DMS79 treated with DMSO at 0.1 percent for 48 hours (cell line): ENCODE data around the gene BRINP1.

Source experiments
- DNase-seq: peaks from one replicate; lab custom pipeline; 2025; lab: John Stamatoyannopoulos, UW

Gene BRINP1

DNA sequence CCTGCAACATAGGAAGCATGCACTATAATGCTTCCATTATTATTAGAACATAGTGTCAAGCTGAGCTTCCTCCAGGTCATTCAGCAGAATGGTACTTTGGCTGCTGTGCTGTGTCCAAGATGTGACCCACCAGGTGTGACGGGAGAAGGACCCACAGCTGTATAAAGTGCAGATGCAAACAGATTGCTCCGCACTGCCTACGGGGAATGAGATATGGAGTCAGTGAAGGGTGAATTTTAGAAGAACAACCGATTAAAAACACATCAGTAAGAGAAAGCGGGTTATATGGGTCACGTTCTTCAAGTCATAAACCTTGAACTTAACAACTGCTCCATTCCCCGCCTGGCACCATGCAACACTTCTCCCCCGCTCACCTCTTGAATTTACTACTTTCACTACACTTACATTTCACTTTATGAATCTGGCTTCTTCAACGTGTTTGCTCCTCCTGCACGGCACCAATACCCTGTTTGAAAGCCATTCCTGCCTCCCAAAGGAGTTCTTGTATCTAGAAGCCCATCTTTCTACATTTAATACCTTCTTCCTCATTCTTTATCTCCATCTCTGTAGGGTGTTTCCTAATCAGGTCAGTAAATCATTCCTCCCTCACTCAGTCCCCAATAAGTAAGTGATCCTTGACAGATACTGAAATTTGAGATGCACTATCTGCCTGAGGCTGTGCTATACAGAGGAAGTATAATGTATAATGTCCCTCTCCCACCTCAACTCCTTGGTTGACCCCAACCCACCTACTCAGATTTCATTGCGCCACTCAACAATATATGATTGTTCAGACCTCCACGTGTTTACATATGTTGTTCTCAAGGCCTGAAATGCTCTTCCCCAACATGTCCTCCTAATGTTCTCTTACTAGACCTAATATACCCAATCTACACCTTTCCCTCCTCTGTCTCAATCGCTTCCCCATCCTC lies 25.9 kb downstream of the BRINP1 start:
- DNase-seq = no peak

DNA sequence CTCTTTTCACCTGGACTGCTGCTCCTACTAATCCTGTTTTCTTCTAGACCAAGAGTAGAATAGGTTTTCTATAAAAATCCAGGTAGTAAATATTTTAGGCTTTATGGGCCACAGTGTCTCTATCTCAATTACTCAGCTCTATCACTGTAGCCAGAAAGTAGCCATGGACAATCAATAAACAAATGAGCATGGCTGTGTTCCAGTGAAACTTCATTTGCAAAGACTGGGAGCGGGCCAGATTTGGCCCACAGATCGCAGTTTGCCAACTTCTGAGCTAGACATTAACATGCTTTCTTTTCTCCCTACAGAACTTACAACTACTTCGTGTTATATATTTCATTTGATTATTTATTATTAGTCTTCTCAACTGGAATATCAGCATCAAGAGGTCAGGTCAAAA lies 30.2 kb downstream of the BRINP1 start:
- DNase-seq = no peak

DNA sequence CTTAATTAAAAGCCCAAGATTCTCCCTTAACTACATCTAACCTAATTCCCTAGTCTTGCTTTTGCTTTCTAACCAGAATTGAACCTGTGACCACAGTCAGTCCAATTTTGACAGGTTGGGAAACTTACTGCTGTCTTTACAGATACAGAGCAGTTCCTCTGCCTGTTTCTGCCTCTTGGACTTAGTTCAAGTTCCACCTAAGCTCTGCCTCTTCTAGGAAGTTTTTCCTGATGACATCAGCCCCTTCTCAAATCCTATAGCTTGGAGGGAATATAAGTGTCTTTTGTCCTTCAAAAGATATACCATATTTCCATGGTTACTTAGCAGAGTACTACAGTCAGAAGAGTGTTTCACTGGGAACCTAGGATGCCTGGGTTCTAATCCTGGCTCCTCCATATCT lies 31.7 kb downstream of the BRINP1 start:
- no peak for DNase-seq

DNA sequence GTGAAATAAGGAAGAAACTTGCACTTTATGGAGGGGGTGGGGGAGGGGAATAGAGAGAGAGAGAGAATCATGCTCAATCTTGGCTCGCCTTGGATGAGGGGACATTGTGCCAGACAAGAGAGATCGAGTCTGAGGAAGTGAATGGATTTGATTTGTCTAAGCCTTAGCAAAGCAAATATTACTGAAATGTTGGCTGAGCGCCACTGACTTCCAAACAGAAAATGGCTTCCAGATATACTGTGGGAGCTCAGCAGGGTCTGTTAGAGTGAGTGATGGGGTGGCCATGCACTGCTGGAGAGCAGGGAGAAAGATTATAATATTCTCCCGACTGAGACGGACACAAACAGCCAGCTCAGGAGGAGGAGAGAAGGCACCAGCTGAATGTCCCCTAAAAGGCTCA lies 34.5 kb downstream of the BRINP1 start:
- no peak for DNase-seq

DNA sequence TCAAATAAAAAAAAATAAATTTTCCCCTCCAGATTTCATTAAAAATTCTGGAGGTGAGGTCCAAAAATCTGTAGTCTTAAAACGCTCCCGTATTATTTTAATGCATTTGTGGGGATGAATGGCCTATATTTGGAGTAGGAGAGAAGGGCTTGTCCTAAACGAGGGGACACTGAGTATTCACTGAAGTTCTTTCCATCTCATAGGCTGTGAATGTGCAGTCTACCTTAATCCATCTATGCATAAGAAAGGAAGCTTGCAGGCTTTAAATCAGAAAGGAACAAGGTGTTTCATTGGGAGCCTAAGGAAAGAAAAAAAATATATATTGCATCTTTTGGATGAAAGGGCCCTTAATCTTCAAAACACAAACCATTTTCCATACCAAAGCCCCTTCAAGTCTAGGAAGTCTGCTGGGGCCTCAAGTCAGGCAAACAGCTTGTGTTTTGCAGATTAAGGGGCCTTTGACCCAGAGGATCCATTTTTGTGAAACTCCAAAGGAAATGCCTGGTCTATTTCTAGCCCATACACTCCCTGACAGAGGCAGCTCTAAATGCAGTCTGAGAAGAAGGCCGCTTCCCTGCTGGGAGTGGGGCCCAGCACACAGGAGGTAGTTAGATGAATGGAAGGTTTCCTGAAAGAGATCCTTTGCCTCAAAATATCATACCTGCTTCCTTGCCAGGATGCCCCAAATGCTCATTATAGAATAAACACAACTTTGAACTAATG lies 35.6 kb downstream of the BRINP1 start:
- DNase-seq = no peak

DNA sequence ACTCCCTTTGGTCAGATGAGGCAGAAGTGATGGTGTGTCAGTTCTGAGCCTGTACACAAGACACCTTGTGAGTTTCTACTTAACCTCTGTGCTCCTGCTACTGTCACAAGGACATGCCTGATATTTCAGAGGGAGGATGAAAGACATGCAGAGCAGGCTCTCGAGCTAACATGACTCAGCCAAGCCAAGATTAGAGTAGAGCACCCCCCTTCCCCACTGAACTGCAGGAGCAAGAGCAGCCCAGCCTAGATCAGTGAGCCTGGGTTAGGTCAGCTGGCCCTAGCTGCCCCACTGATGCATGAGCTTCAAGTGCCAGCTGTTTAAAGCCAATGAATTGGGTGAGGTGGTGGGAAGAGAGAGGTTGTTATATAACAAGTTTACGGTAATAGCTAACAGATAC lies 36.7 kb downstream of the BRINP1 start:
- DNase-seq = no peak

DNA sequence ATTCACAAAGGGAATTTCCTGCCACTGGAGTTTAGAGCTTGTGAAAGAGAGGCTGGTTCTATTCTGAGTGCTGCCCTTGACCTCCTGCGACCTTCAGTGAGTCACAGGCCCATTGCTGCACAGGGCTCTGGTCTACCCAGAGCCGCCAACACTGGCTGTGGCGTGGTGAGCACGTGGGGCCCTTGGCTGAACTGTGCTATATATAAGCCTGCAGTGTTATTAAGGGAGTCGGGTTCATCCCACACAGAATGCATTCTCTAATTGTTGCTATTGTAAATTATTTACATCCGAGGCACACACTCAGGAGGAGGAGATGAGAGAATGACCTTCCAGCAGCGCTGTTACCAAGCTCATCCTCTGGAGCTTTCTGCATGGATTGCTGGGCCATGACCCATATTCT lies 47.1 kb downstream of the BRINP1 start:
- no peak for DNase-seq

DNA sequence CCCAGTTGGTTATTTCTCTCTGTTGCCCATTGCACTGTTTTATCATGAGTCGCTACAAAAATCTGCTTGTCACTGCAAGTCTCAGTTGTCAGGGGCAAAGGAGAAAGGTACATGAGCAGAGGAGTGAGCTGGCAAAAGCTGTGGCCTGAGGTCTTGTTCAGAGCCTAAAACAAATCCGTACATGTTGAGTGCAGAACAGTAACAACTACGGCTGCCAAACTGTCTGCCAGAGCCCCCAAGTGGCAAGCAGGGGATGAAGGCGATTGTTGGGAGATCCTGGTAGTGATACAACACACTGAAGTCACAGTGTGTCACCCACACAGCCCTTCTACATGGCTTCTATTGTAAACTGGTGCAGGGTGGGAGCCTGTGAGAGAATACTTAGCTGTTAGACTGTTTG lies 50.9 kb downstream of the BRINP1 start:
- no peak for DNase-seq

DNA sequence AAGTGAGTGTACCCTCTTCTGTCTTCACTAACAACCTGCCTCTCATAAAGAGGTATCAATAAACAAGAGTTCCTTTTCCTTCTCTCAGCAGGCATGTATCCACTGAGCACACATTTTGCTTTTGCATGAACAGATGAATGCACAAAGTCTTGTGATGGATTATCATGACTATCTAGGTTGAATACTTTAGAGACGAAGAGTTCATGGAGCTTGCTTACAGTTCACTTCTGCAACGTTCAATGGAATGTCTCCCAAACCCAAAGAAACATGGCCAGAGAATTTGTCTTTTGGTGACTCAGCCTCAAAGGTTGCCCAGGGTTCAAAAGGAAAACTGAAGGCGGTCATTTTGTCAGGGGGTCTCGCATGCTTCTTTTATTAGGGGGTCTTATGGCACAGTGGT lies 55.4 kb downstream of the BRINP1 start:
- no peak for DNase-seq

DNA sequence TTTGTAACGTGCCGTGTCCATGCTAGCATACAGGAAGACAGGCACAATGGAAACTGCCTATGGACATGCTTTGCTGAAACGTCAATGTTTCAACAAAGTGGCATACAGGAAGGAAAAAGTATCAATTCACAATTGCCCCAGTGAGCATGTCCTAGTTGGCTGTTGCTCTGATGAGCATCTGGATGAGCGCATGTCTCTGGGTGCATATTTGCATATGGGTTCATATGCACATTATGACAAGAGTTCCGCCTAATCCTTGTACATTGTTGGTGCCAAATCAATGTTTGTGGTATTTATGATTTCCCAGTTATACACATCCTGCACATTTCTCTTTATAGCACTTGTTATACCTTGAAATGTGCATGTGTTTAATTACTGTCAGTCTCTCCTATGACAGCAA lies 58.5 kb downstream of the BRINP1 start:
- no peak for DNase-seq

DNA sequence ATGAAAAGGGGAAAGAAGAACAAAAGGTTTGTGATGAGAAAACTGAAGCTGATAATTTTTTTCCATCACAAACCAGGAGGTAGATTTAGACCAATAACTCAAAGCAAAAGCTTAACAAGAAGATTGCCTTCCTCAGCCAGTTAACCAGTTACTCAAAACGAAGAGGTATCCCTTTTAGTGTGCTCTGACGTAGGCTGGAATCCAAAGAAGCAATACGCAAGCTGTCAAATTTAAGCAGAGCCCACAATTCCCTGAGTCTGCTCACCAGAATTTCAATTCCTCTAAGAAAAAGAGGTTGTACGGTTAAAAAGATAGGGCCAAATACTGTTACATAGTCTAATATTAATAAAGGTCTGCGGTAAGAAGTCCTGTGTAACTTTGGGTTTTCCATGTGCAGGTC lies 61.8 kb downstream of the BRINP1 start:
- DNase-seq = no peak

DNA sequence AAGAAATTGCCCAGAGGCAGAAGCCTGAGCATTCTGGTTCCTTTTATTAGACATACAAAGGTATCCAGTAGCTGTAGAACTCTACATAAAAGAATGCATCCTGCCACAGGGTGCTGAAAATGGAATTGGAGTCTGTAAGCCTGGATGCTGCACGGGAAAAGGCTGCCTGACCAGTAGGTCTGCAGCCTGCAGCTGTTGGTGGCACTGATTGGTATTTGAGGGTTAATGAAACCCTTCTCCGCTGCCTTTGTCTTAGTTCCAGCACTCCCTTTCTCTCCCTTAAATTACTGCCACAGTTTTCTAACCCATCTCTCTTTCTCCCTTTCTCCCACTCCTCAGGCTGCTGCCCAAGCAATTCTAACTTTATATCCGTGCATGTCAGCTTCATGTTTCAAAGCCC lies 64.7 kb downstream of the BRINP1 start:
- no peak for DNase-seq

DNA sequence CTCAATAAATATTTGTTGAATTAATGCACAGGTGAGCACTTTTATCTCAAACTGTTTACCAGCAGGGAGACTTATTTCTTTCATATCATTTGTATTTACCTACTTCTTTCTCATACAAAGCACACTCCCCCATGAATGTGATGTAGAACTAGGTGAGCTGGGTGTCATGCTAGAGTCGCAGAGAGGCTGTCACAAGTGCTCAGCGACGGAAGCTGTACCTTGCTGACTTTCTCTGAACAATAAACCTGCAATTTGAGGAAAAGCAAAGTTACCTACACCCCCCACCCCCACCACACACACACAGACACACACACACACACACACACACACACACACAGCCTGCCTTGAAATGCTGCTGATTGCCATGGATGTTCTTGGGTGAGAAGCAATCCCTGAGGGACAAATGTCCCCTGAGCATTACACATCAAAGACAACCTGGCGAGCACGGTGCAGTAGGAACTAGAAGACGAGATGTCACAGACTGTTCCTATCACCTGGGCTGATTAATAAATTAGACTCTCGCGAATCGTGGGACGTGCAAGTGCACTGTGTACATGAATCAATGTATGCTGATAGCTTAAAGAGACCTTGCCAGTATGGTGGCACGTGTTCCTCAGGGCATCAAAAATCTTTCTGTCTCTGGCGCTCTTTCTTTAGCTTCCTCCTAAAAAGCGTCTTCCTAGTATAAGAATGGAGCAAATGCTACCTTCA lies 66.1 kb downstream of the BRINP1 start:
- DNase-seq = no peak

DNA sequence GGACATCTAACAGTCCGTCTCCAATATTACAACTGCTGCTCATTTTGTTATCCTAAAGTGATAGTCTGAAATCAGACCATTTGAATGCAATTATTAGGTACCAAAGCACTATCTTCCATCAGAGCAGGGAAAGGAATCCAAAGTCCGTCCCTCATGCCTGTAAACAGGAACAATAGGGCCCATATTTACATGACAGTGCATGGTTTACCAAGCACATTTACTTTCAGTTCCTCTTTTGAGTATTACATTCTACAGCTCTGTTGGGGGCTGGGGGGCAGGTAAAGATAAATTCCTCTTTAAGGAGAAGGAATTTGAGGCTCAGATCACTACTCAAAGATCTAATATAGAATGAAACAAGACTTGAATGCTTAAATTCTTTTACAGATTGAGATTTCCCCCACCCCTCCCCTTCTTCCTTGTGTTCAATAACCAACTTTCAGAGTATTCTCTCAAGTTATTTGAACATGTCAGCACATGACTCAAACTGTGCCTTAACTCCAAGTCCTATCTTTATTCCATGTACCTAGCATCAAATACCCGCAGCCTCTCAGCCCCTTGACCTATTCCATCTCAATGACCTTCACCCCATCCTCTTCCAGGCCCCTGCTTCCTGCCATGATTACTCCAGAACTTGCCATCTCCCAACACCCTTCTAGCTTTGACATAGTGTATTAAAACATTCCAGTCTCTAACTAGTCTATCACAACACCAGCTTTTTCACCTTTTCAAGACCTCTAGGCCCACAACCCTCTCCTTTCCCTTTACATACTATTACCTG lies 71.0 kb downstream of the BRINP1 start:
- DNase-seq = no peak

DNA sequence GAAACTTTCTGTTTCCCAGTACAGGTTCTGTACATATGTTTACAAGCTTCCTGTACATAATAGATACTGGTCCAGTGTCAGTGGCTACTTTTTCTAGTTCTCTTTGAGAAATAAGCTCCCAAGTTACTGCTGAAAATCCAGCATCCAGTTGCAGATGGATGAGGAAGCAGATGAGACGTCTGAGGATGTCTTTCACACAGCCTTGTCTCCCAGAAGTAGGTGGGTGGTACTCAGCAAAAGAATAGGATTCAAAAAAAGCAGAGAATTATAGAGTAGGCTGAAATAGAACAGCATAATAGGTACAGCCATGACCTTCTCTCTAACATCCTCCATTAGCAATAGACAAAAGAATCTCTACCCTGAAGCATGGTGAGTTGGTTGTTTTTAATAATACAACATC lies 77.7 kb downstream of the BRINP1 start:
- DNase-seq = no peak

DNA sequence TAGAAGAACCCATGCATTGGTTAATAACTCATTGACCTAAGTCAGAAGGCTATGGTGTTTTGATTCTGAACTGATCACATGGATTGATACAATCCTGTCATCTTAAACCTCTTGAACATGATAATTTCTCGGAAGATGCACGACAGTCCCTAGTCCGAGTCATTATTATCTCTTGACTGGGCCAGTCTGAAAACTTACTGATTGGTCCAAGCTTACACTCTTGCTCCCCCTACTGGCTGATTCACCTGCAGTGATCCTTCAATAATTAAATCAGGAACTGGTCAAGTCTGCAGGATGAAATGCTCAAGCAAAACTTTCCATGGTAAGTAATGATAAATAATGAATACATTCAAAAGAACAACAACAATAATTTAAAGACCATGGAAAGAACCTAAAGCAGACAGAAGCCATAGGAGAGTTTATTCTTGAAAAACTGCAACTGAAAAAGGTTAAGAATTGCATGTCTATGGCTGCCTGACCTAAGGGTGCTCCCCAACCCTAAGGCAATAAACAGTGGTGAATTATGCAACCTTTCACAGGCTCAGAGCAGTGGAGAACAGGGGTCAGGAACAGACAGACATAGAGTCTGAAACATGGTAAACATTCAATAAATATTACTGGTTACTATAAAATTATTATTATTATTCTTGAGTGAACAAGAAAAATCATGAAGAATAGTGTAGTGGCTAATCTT lies 79.3 kb downstream of the BRINP1 start:
- no peak for DNase-seq

DNA sequence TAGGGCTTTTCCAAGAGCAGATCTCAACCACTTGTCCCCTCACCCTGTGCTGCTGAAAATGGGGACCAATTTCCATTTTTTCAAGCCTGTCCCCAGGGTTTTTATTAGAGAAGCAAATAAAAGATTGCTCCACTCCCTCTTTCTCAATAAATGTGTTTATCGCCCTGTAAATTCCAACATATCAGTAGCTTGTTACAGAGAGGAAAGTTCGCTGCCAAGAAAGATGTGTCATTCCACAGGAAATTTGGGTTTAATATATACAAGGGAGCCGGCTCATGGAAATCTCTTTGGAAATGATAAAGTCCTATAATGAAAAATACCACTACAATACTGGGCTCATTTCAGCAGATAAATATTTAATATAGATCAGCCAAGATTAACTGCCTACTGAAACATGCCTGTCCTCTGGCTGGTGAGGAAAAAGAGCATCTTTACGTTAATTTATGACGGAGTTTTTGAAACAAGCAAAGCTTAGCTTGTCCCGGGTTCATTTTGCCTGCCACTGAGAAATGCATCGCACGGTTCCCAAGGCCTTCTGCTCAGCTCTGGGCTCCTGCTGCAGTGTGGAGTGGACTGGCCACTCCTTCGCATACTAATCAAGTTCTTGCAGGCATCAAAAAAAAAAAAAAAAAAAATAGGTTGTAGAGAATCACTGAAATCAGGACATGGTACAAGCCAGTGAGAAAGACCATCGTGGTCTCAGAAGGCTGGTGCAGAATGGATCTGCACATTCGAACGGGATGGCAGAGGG lies 84.5 kb downstream of the BRINP1 start:
- no peak for DNase-seq

DNA sequence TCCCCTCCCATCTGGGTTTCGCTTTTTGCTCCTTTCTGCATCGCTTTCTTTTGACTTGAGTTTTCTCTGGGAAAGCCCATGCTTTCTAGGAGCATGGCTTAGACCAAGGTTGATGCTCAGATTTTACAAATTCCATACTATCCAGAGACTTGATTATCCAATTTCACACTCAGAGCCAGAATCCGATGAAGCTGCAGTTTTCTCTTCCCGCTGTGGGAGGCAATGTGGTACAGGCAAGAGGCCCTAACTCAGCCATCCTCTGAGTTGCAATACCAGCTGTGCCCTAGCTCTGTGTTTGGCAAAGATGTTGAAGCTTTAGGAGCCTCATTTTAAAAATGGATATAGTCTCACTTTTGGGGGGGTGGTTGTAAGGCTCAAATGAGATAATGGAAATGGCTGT lies 85.1 kb downstream of the BRINP1 start:
- DNase-seq = no peak

DNA sequence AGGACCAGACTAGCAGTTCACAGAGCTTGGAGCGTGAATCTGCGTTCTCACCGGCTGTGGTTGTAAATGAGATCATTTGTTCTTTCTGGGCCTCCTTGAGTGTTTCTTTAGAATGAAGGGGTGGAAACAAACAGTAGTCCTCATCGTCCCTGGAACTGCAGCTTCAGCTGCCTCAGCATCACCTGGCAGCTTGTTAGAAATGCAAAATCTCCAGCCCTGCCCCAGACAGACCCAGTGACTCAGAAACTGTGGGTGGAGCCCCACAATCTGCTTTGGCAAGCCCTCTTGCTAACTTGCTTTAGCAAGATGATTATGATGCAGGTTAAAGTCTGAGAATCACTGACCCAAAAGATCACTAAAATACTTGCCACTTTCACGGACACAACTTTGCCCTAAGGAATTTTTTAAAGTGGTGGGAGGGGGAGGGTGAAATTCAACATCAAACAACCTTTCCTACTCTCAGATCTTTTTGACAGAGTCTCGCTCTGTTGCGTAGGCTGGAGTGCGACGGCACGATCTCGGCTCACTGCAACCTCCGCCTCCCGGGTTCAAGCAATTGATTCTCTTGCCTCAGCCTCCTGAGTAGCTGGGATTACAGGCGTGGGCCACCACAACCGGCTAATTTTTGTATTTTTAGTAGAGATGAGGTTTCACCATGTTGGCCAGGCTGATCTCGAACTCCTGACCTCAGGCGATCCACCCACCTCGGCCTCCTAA lies 86.0 kb downstream of the BRINP1 start:
- no peak for DNase-seq

DNA sequence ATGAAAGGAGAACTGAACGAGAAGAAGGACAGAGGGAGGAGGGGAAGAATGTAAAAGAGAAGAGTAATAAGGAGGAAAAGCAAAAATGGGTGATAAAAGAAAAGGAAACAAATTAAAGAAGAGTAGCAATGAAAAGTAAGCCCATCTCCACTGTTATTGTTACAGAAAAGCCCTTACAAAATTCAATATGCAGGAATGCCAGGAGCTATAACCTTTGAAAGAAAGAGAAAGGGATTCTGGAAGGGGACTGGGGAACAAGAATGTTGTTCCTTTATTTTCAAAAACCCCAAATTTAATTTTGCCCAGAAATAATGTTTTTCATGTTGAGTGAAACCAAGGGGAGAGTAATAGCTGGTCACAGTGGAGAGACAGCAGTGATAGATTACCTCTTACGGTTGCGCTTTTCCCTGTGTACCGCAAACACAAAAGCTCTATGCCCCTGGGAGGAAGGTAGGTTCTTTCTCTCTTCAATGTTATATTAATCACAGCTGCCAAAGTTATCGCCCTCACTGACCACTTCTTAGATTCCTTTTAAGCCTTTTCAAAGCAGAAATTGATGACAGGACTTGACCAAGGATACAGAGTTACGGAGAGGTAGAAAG lies 86.7 kb downstream of the BRINP1 start:
- no peak for DNase-seq
